D721Med (cell line): ENCODE data around the gene NRG3.

Experiments used
- DNase-seq: peaks from one replicate; pipeline ENCODE4 v3.0.0; 2011; ENCODE audit warnings: low spot score; ENCODE audit not compliant: insufficient read length
- FAIRE-seq: peaks from 2 replicates; lab custom pipeline; 2011; peaks lifted over from hg19 to GRCh38; lab: Jason Lieb, UNC
- CTCF ChIP-seq: IDR thresholded peaks from 2 replicates; pipeline ENCODE4 v1.5.1; 2012; ENCODE audit warnings: mild to moderate bottlenecking, control low read depth; ENCODE audit not compliant: insufficient read depth; ENCODE audit errors: missing control alignments

Gene NRG3

GRCh38 chr10:81917666-81918065, 42.7 kb downstream of the NRG3 start:
- FAIRE-seq, result peak; percentile 21
- no peak for DNase-seq
- TF ChIP-seq CTCF, result no peak

GRCh38 chr10:81918766-81919165, 43.8 kb downstream of the NRG3 start:
- DNase-seq (no peak), FAIRE-seq (no peak)
- no peak for TF ChIP-seq CTCF

GRCh38 chr10:81920213-81920829, 45.3 kb downstream of the NRG3 start:
- FAIRE-seq, result no peak
- no peak for DNase-seq
- TF ChIP-seq CTCF, result peak; percentile 37

GRCh38 chr10:81928119-81928518, 53.1 kb downstream of the NRG3 start:
- FAIRE-seq (no peak), DNase-seq (no peak)
- TF ChIP-seq CTCF, result no peak

GRCh38 chr10:81943583-81943982, 68.6 kb downstream of the NRG3 start:
- FAIRE-seq, result no peak
- DNase-seq, result no peak
- no peak for TF ChIP-seq CTCF

- no peak for FAIRE-seq
- no peak for DNase-seq
- no peak for TF ChIP-seq CTCF
Observed at GRCh38 chr10:81944609-81945008, 69.6 kb downstream of the NRG3 start.

GRCh38 chr10:81949283-81949682, 74.3 kb downstream of the NRG3 start:
- DNase-seq (no peak), FAIRE-seq (no peak)
- TF ChIP-seq CTCF, result no peak
